Prostate gland (tissue), 2 donors: Measurements from ENCODE around the gene RASGRF2.

ENCODE experiments used
- CTCF ChIP-seq, 4 experiments: fragments of 200-600 bp in 2 of 4; fragments of 450-650 bp in 2 of 4; sonication (generic) in 2 of 4; IDR thresholded peaks; 1 replicate in 3 of 4; 2 replicates in 1 of 4; pipeline ENCODE4 v1.5.1; 2016 to 2019; ENCODE audit warnings: antibody characterized with exemption in 4 of 4, mild to moderate bottlenecking in 2 of 4, moderate library complexity in 2 of 4
- POLR2A ChIP-seq: fragments of 450-650 bp; IDR thresholded peaks from one replicate; pipeline ENCODE4 v1.6.1; 2016; ENCODE audit warnings: antibody characterized with exemption, mild to moderate bottlenecking
- POLR2AphosphoS5 ChIP-seq: sonication (generic); formaldehyde crosslinking; IDR thresholded peaks from one replicate; pipeline ENCODE4 v1.6.1; 2017; ENCODE audit warnings: antibody characterized with exemption

DNA sequence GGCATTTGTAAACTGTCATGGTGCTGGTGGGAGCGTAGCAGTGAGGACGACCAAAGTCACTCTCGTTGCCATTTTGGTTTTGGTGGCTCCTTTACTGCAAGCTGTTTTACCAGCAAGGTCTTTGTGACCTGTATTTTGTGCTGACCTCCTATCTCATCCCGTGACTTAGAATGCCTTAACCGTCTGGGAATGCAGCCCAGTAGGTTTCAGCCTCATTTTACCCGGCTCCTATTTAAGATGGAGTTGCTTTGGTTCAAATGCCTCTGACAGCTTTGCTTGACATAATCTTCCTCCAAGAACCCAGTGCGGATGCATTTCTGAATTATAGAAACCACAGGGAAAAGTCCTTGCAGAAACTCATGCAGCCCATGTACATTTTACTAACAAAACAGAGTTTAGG is 3.9 kb upstream of the RASGRF2 start:
- TF ChIP-seq CTCF (IDR thresholded peaks at IDR 0.05) (no peak), POLR2A (no peak), POLR2AphosphoS5 (no peak)
